K562 (cell line): Measurements from ENCODE around the gene DCDC2. TPM values are rescaled to one million over a fixed set of nuclear protein-coding genes. Genes with fewer than 3 reads are reported as not detected.

Experiments
- ATAC-seq: fragments of 200-7000 bp; cut with Tn5 transposase; 3 replicates; pipeline ENCODE4 v1.9.1; 2020; ENCODE audit warnings: moderate library complexity
- BruUV-seq: library from RNA; stranded (reverse); fragments of 400-500 nt; replicated peaks from 2 replicates; lab custom pipeline; 2021; lab: Mats Ljungman, UMichigan
- CTCF ChIA-PET: fragments of 300-600 bp; formaldehyde crosslinking; extraction: SDS; loops from one replicate; lab custom pipeline; 2021; ENCODE audit warnings: low intra/inter-chr PET ratio; lab: Yijun Ruan, JAX
- POLR2A ChIA-PET: fragments of 300-600, 350-650 bp; sonication (Branson Sonifier 250); formaldehyde crosslinking; extraction: SDS; loops from one replicate; lab custom pipeline; 2021; ENCODE audit warnings: antibody characterized with exemption, inconsistent platforms; lab: Yijun Ruan, JAX
- DNase-seq, 4 experiments: peaks; one replicate each; pipeline versions ENCODE4 v3.0.0 to v3.0.0-alpha.2; 2011 to 2018; ENCODE audit warnings: low spot score in 3 of 4, mixed read lengths in 3 of 4; ENCODE audit errors: extremely low read depth in 1 of 4
- FAIRE-seq: peaks from 2 replicates; lab custom pipeline; 2011; peaks lifted over from hg19 to GRCh38; lab: Jason Lieb, UNC
- H2AFZ ChIP-seq: 2 replicates; pipeline ENCODE4 v1.6.0; 2011; ENCODE audit warnings: low read depth, low read length, control low read depth, inconsistent platforms
- H3K27ac ChIP-seq: fragments of 200-600 bp; 3 replicates; pipeline ENCODE4 v1.8.0; 2011; ENCODE audit warnings: low read depth, mild to moderate bottlenecking, control low read depth, inconsistent platforms, low read length, moderate library complexity, mixed read lengths; ENCODE audit errors: extremely low read depth
- H3K27me3 ChIP-seq, 2 experiments: fragments of 300-600 bp in 1 of 2; 2 replicates in 1 of 2; 3 replicates in 1 of 2; pipeline versions ENCODE4 v1.6.0 to v1.8.0; 2011; ENCODE audit warnings: inconsistent platforms in 2 of 2, low read length in 2 of 2, mild to moderate bottlenecking in 1 of 2, mixed read lengths in 1 of 2, moderate library complexity in 1 of 2; ENCODE audit not compliant: control insufficient read depth in 2 of 2, insufficient read depth in 2 of 2
- H3K36me3 ChIP-seq: fragments of 300-600 bp; 3 replicates; pipeline ENCODE4 v1.8.0; 2011; ENCODE audit warnings: mild to moderate bottlenecking, low read length, inconsistent platforms; ENCODE audit not compliant: control insufficient read depth, insufficient read depth
- H3K4me1 ChIP-seq, 2 experiments: fragments of 200-600 bp in 1 of 2; replicated peaks in 1 of 2; 2 replicates in 1 of 2; 3 replicates in 1 of 2; pipeline versions ENCODE4 v1.5.1 to v1.8.0; 2011; ENCODE audit warnings: inconsistent platforms in 2 of 2, low read length in 2 of 2, mild to moderate bottlenecking in 1 of 2, mixed read lengths in 1 of 2, moderate library complexity in 1 of 2; ENCODE audit not compliant: control insufficient read depth in 2 of 2, insufficient read depth in 2 of 2
- H3K4me2 ChIP-seq: 2 replicates; pipeline ENCODE4 v1.6.1; 2011; ENCODE audit warnings: low read length, control low read depth, inconsistent platforms, mixed read lengths; ENCODE audit not compliant: insufficient read depth
- H3K4me3 ChIP-seq: fragments of 200-600 bp; sonication (generic), shearing (Covaris generic); 2 replicates; pipeline ENCODE4 v1.5.1; 2016; ENCODE audit warnings: control low read depth, inconsistent platforms
- H3K79me2 ChIP-seq: fragments of 200-600 bp; 3 replicates; pipeline ENCODE4 v1.8.0; 2011; ENCODE audit warnings: low read length, inconsistent platforms; ENCODE audit not compliant: control insufficient read depth, insufficient read depth
- H3K9ac ChIP-seq, 2 experiments: 2 replicates each; pipeline versions ENCODE4 v1.6.0 to v1.6.1; 2011; ENCODE audit warnings: low read depth in 2 of 2, low read length in 2 of 2, control low read depth in 1 of 2, inconsistent platforms in 1 of 2, mild to moderate bottlenecking in 1 of 2, mixed read lengths in 1 of 2; ENCODE audit not compliant: insufficient read depth in 1 of 2
- H3K9me1 ChIP-seq: one replicate; pipeline ENCODE4 v1.6.0; 2011; ENCODE audit warnings: inconsistent platforms, mild to moderate bottlenecking, low read length, moderate library complexity; ENCODE audit not compliant: control insufficient read depth, insufficient read depth
- H3K9me3 ChIP-seq: replicated peaks from 2 replicates; pipeline ENCODE4 v1.5.1; 2011; ENCODE audit warnings: low read depth, low read length, inconsistent platforms; ENCODE audit not compliant: control insufficient read depth, insufficient read depth
- H4K20me1 ChIP-seq: replicated peaks from 2 replicates; pipeline ENCODE4 v1.6.1; 2011; ENCODE audit warnings: low read length, inconsistent platforms, mixed read lengths; ENCODE audit not compliant: control insufficient read depth, insufficient read depth
- CREB3L1 ChIP-seq: fragments of 450-650 bp; IDR thresholded peaks from 2 replicates; pipeline ENCODE4 v1.6.1; 2014; ENCODE audit warnings: low read depth, mild to moderate bottlenecking, moderate library complexity, borderline replicate concordance
- E2F6 ChIP-seq, 2 experiments: IDR thresholded peaks; 2 replicates each; pipeline ENCODE4 v1.6.1; 2011; ENCODE audit warnings: borderline replicate concordance in 1 of 2, control low read depth in 1 of 2, low read depth in 1 of 2, low read length in 1 of 2, mild to moderate bottlenecking in 1 of 2, mixed read lengths in 1 of 2, moderate library complexity in 1 of 2; ENCODE audit not compliant: insufficient read depth in 1 of 2, insufficient read length in 1 of 2, poor library complexity in 1 of 2, severe bottlenecking in 1 of 2; ENCODE audit errors: extremely low read depth in 1 of 2
- FOXP1 ChIP-seq: sonication (generic); formaldehyde crosslinking; IDR thresholded peaks from 2 replicates; pipeline ENCODE4 v1.8.0; 2022; ENCODE audit warnings: mild to moderate bottlenecking, missing genetic modification reagents
- KLF16 ChIP-seq: IDR thresholded peaks from 2 replicates; pipeline ENCODE4 v1.6.1; 2016; ENCODE audit warnings: antibody characterized with exemption
- MCM5 ChIP-seq: fragments of 450-650 bp; IDR thresholded peaks from 2 replicates; pipeline ENCODE4 v1.6.1; 2016; ENCODE audit warnings: low read depth
- PCBP2 ChIP-seq: fragments of 200-400 bp; formaldehyde crosslinking; IDR thresholded peaks from 2 replicates; pipeline ENCODE4 v1.6.1; 2018; ENCODE audit warnings: low read length, low read depth, mild to moderate bottlenecking, moderate library complexity; ENCODE audit not compliant: poor library complexity, severe bottlenecking
- PML ChIP-seq: IDR thresholded peaks from 2 replicates; pipeline ENCODE4 v1.6.1; 2012; ENCODE audit warnings: low read length, inconsistent platforms
- TRIM24 ChIP-seq, 2 experiments: fragments of 450-650 bp; IDR thresholded peaks; 2 replicates each; pipeline ENCODE4 v1.6.1; 2016
- TRIM28 ChIP-seq: fragments of 450-650 bp; IDR thresholded peaks from 2 replicates; pipeline ENCODE4 v1.6.1; 2017
- ZNF318 ChIP-seq, 2 experiments: fragments of 450-650 bp; IDR thresholded peaks; 2 replicates each; pipeline ENCODE4 v1.6.1; 2016; ENCODE audit warnings: mild to moderate bottlenecking in 2 of 2, borderline replicate concordance in 1 of 2, low read depth in 1 of 2, moderate library complexity in 1 of 2
- WGBS: fragments of 100-300 bp; shearing (Covaris generic); methylation state at CpG from one replicate; pipeline ENCODE4 v1.1.6; 2016; ENCODE audit warnings: low coverage, mixed read lengths; ENCODE audit not compliant: insufficient coverage; ENCODE audit errors: missing lambda C conversion rate; 5-methylcytosine and 5-hydroxymethylcytosine counted together
- in situ Hi-C: fragments of 300-500 bp; cut with MboI; formaldehyde crosslinking; loops from 4 replicates; pipeline ENCODE4 v1.15.0; 2018; ENCODE audit warnings: inconsistent platforms, mixed read lengths
- intact Hi-C: fragments of 100-400 bp; cut with micrococcal nuclease; formaldehyde crosslinking; loops from 2 replicates; pipeline ENCODE4 v1.14.2; 2022
- polyA plus RNA-seq, 8 experiments: library from polyadenylated mRNA; depleted of rRNA in 4 of 8; stranded (reverse) in 5 of 8; unstranded in 3 of 8; fragments of >200 nt; fragmentation: Nextera tagmentation in 2 of 8; fragmentation: Illumina TruSeq in 1 of 8; extraction: Ambion mirVana in 2 of 8; extraction: Trizol in 1 of 8; gene quantifications; 2 replicates each; pipeline versions ENCODE4 v1.2.1 to v1.2.3, GENCODE V29; 2011 to 2014; ENCODE audit warnings: inconsistent platforms in 1 of 8, missing spikeins in 1 of 8
- total RNA-seq, 7 experiments: library from RNA; depleted of rRNA in 6 of 7; stranded (reverse); fragments of >200 nt in 6 of 7; fragmentation: Illumina TruSeq in 2 of 7; extraction: Trizol in 2 of 7; gene quantifications; 2 replicates each; pipeline versions ENCODE4 v1.2.1 to v1.2.3, GENCODE V29; 2011 to 2021; ENCODE audit warnings: low replicate concordance in 1 of 7

DCDC2 gene
- total and polyA plus RNA-seq, 9 of the 15 experiments (the other 6 are each of a cell fraction or from before 2014, with no cell fraction given), result 0.04 TPM; not detected in 8

GRCh38 chr6:24125980-24126379, 231.9 kb downstream of the DCDC2 start, which contains the start of gene NRSN1 (continued):
- TF ChIP-seq E2F6 (IDR thresholded peaks at IDR 0.05; ENCODE audit: borderline replicate concordance in 1 of 2, extremely low read depth in 1 of 2, insufficient read depth in 1 of 2, insufficient read length in 1 of 2, low read depth in 1 of 2, low read length in 1 of 2, poor library complexity in 1 of 2, severe bottlenecking in 1 of 2) (peak in 1 of 2 experiments; percentile 45), CREB3L1 (no peak), FOXP1 (CRISPR knock-in tag) (no peak)

GRCh38 chr6:24122139-24122538, 235.7 kb downstream of the DCDC2 start:
- CTCF ChIA-PET, result no interaction called here
- DNase-seq (no peak), ATAC-seq (no peak), FAIRE-seq (no peak)
- Histone ChIP-seq H3K27ac (no peak overlapping the region), H3K4me2 (no peak overlapping the region), H3K36me3 (no peaks in the 10 kb centered on the region), H3K9me3 (no peaks in the 10 kb centered on the region), H2AFZ (no peak overlapping the region), H4K20me1 (no peaks in the 10 kb centered on the region), H3K4me3 (no peak overlapping the region), H3K27me3 (no peaks in the 10 kb centered on the region), H3K79me2 (no peaks in the 10 kb centered on the region), H3K9me1 (no peaks in the 10 kb centered on the region), H3K4me1 (no peaks in the 10 kb centered on the region), H3K9ac (no peak overlapping the region)
- 0% methylated on average over 7 of the region's 7 CpGs for WGBS
- in situ Hi-C loops (no loop called here), intact Hi-C loops (no loop called here)
- POLR2A ChIA-PET, result no interaction called here
- no TSS peak for BruUV-seq
- TF ChIP-seq MCM5 (no peak), TRIM28 (no peak), KLF16 (no peak), ZNF318 (IDR thresholded peaks at IDR 0.05; ENCODE audit: borderline replicate concordance in 1 of 2, low read depth in 1 of 2) (no peak), TRIM24 (IDR thresholded peaks at IDR 0.05) (no peak), PCBP2 (no peak), PML (no peak)
